ENCODE measurements around the gene AGXT.

The AGXT gene

DNA sequence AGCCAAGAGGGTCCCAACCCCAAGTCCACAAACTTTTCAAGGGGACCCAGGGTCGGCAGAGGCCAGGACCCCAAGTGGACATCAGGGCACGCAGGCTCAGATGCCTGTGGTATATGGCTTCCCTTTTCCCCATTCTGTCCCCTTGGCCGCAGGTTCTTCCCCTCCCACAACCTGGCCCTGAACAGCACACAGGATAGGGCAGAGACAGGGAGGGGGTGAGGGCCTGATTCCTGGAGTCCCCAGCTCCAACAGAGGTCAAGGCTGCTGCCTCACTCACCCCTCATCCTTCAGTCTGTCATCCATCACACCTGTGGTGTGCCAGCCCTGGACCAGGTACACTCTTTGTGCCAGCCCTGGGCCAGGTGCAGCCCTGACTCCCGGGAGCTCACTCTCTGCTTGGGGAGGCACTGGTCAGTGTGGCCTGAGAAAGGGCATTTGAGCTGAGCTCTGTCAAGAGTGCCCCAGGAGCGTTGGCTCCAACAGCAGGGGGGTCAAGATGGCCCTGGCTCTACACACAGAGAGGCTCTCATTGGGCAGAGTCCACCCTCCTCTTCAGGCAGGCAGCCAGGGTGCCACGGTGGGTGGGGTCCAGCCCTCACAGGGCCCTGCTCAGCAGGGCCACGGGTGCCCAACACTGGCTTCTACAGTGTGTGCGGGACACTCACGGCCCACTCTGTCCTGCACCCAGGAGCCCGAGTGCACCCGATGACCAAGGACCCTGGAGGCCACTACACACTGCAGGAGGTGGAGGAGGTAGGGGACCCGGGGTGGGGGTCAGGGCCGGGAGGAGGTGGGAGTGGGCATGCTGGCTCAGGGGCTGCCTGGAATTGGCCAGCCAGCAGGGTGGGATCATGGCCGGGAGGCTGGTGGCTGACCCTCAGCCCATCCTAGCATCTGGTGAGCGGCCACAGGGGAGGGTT, 1.6 kb downstream of the AGXT start:
- no peak for DNase-seq

DNA sequence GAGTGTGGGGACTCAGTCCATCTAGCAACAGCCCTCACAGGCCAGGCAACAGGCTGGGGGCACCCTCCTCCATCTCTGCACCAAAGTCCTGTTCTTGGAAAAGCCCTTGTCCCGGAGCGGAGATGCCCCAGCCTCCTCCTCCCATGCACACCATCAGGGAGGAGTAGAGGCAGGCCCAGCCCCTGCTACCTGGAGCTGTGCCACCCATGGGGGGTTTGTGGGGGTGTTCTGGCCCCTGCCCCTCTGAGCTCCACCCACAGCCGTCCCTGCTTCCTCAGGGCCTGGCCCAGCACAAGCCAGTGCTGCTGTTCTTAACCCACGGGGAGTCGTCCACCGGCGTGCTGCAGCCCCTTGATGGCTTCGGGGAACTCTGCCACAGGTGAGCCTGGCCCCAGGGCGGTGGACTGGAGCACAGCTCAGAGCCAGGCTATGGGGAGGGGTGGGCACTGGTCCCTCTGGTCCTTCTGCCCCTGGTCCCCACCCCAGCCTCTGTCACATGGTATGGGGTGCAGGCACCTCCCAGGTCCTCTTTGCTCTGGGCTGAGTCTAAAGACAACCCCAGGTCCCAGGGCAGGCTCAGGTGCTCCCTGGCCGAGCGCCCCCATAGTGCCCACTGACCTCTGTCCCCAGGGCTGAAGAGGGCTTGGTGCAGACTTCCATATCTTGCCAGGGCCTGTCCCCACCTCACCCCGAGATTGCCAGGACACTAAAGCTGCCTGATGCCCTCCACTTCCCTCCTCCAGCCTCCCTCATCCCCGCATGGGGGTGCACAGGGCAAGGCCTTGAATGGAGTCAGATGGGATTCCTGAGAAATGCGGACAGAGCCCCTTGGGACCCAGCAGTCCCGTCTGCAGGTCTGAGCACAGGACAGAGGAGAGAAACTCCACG, 2.7 kb downstream of the AGXT start:
- DNase-seq = no peak

DNA sequence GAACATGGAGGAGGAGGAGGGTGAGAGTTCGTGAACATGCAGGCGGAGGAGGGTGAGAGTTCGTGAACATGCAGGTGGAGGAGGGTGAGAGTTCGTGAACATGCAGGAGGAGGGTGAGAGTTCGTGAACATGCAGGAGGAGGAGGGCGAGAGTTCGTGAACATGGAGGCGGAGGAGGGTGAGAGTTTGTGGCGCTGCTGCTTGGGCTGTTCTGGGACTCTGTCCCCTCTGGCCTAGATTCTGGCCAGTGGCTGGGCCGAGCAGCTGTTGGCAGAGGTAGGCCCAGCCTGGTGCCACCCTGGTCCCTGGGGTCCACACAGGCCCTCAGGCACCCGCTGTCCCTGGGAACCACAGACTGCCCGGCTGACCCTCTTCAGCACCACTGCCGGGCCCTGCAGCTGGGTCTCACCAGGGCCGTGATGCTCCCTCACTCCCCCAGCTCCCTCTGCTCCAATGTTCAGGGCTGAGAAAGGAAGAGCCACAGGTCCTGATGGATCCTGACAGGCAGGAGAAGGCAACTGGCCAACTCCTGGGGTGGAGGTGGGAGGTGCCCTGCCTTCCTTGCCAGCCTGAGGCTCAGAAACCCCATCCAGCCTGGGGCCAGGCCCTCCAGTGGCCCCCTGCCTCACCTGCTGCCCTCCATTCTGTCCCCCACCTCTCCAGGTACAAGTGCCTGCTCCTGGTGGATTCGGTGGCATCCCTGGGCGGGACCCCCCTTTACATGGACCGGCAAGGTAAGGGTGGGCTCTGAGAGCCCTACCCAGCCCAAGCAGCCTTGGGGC, 3.9 kb downstream of the AGXT start:
- no peak for DNase-seq

- DNase-seq = no peak
Observed at GRCh38 chr2:240873098-240873788, 4.6 kb downstream of the AGXT start.

DNA sequence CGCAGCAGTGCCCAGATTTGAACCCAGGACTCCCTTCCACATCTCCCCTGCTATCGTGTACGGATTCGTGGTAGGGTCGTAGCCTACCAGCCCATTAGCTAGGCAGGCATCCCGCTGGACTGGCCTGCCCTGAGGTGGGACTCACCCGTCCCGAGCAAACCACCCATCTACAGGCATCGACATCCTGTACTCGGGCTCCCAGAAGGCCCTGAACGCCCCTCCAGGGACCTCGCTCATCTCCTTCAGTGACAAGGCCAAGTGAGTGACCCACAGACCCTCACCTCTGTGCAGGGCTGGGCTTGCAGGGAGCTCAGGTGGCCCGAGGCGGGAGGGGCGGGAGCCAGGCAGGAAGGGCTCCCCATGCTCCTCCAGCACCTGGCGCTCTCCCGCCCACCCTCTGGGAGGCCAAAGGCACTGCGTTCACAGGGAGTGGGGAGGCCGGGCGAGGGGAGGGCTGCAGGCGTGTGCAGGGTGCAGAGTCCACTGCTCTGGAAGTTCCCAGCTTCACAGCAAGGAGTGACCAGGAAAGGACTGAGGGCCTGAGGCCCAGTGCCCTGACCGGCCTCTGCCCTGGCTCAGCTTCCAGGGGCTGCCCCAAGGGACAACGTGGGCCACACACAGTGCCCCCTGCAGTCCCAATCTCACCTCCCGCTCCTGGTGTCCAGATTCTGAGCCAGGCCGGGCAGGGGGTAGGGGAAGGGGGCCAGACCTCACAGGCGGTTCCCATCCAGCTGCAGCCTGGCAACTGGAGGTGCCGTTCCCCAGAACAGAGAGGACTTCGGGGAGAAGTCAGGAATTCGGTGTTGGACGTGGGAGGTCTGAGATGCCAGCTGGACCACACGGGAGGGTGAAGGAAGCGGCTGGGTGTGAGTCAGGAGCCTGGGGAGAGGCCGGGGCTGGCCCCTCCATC, 5.4 kb downstream of the AGXT start:
- no peak for DNase-seq

DNA sequence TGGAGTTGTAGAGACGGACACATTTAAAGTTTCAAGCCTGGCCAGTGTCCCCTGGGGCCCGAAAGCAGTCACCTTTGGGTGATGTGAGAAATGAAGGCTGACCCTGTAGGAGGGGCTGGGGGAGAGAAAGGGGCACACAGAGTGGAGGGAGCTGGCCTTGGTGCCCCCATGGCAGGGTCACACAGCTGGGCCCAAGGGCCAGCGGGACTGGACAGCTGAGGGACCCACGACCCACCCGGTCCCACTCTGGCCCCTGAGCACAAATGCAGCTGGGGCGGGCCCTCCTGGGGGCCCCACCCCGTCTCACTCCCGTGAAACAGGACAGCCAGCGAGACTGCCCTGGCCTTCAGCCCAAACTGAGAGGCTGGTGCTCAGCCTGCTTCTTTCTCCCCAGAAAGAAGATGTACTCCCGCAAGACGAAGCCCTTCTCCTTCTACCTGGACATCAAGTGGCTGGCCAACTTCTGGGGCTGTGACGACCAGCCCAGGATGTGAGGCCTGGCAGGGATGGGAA, 6.1 kb downstream of the AGXT start:
- DNase-seq = no peak

- DNase-seq = no peak
Observed at GRCh38 chr2:240875228-240876034, 6.8 kb downstream of the AGXT start.

DNA sequence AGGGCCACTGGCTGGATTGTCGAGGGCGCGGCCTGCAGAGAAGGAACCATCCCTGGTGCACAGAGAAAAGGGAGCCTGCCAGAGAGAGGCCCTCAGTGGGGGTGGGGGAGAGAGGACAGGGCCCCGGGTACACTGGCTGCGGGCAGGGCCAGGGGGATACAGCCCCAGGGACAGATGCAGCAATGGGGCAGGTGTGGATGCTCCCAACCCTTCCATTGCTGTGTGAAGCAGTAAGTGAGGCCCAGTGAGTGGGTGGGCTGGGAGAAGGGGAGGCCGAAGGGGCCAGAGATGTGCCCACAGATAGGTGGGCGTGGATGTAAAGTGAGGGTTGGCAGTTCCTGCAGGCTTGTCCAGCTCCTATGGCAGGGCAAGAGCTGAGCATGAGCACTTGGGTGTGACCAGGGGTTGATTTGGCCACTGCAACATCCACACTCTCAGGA, 7.4 kb downstream of the AGXT start:
- no peak for DNase-seq

DNA sequence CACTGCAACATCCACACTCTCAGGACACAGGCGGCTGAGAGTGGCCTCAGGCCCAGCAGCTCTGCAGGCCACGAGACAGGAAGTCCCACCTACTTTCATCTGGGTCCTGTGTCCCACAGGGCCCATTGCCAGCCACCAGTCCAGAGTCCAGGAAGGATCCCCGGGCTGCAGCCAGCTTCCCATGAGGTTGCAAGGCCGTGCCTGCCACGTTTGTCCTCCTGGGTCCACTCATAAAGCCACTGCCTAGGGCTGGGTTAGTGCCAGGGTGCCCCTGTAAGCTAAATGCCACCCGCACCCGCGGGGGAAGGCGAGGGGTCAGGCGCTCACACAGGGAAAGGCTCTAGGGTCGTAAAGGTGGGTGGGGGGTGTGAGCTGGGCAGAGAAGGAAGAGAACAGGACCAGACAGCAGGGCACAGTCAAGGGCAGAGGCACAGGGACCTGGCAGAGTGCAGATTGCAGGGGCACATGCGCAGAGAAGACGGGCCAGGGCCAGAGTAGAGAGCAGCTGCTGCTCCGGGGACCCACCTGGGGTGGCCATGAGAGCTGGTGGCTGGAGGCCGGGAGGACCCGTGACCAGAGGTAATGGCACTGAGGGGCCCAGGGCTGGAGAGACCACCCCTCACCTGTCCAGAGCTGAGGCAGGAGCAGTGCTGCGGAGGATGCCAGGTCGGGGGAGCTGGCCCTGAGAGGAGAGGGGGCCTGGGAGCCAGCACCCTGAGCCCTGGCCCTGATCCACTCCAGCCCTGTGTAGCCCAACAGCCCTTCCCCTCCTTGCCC, 8.0 kb downstream of the AGXT start:
- no peak for DNase-seq

DNA sequence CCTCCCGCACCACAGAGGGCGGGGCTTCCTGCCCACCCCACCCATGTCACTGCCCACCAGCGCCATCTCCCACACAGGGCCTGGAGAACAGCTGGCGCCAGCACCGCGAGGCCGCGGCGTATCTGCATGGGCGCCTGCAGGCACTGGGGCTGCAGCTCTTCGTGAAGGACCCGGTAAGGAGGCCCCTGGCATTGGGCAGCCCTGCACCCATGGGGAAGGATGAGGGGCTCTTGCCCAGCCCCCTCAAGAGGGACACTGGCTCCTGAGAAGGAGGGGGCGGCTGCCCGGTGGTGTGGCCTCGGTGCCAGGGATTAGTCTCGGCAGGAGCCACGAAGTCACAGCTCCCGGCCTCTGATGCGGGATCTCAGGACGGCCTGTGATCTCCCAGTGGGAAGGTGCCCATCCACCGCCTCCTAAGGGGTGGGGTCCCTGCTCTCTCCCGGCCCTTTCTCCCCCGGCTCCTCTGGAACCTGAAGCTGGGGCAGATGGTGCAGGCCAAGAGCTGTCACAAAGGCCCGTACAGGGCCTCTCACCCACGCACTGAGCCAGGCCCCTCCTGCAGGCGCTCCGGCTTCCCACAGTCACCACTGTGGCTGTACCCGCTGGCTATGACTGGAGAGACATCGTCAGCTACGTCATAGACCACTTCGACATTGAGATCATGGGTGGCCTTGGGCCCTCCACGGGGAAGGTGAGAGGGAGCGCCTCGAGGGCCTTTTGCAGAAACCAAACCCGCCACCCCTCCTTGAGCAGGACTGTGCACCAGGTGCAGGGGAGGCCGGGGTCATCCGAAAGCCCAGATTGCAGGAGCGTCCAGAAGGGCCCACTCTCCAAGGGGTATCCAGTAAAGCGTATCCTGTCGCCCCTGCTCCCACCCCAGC, 9.1 kb downstream of the AGXT start:
- no peak for DNase-seq

DNA sequence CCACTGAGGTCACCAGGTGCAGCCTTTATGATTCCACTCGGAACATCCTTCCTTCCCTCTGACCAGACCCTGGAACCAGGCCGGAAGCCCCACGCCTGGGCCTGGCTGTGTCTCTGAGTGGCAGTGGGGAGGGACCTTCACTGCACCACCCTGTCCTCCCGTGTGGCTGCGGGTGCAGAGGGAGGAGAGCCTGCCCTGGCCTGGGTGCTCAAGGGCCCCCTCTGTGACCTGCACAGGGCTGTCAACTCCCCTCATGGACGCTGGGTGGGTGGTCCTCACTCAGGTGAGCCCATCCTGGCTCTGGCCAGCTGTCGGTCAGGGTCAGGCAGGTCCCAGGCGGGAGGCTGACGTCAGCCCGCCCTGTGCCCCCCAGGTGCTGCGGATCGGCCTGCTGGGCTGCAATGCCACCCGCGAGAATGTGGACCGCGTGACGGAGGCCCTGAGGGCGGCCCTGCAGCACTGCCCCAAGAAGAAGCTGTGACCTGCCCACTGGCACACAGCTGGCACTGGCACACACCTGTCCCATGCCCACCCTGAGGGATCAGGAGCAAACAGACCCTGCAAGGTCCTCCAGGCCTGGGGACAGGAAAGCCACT, 9.8 kb downstream of the AGXT start:
- no peak for DNase-seq

GRCh38 chr2:240879105-240879504, 10.5 kb downstream of the AGXT start:
- no peak for DNase-seq

DNA sequence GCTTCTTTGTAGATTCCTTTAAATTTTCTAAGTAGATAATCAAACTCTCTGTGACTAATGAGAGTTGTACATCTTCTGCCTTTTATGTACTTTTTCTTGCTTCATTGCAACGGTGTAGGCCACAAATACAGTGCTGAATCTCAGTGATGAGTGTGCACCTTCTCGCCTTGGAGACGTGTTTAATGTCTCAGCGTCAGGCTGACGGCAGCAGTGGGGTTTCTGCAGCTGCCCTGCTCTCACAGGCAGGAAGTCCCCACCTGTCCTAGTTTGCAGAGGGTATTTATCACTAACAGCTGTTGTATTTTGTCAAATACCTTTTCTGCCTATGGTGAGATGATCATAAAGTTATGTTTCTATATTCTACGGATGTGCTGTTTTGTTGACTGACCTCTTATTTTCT, 13.3 kb downstream of the AGXT start:
- DNase-seq = no peak

GRCh38 chr2:240884221-240884620, 15.6 kb downstream of the AGXT start:
- no peak for DNase-seq

- DNase-seq = no peak
Observed at GRCh38 chr2:240884745-240885144, 16.1 kb downstream of the AGXT start.

GRCh38 chr2:240885566-240885965, 16.9 kb downstream of the AGXT start:
- no peak for DNase-seq

- DNase-seq = no peak
Observed at GRCh38 chr2:240886023-240886565, 17.5 kb downstream of the AGXT start.

Measured in stimulated activated CD4-positive, alpha-beta T cell treated with anti-CD3 and anti-CD28 coated beads, Interleukin-4, amount 100 ng/mL, for 1 hour (primary cell).